ENCODE data around the gene LDLRAD4. TPM values are rescaled to one million over a fixed set of nuclear protein-coding genes. Genes with fewer than 3 reads are reported as not detected.

The LDLRAD4 gene
- total RNA-seq, 4 donors from 2014 or later = 2.7 to 22.5 (median 10.8) TPM

DNA sequence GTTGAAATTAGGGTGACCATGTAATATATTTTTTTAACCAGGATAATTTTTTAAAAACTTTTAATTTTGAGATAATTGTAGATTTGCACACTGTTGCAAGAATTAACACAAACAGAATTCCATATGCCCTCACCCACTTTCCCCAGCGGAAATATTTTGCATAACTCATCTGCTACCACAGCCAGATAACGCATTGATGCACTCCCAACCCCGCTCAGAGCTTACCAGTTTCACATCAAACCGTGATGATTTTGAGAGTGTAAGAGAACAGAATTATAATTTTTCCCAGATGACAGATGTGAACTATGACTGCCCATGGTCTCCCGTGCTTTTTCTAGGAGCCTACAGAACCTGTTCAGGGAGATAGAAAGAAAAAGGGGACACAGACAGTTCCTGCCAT, 35.2 kb upstream of the LDLRAD4 start:
- TF ChIP-seq, protein P1, sequence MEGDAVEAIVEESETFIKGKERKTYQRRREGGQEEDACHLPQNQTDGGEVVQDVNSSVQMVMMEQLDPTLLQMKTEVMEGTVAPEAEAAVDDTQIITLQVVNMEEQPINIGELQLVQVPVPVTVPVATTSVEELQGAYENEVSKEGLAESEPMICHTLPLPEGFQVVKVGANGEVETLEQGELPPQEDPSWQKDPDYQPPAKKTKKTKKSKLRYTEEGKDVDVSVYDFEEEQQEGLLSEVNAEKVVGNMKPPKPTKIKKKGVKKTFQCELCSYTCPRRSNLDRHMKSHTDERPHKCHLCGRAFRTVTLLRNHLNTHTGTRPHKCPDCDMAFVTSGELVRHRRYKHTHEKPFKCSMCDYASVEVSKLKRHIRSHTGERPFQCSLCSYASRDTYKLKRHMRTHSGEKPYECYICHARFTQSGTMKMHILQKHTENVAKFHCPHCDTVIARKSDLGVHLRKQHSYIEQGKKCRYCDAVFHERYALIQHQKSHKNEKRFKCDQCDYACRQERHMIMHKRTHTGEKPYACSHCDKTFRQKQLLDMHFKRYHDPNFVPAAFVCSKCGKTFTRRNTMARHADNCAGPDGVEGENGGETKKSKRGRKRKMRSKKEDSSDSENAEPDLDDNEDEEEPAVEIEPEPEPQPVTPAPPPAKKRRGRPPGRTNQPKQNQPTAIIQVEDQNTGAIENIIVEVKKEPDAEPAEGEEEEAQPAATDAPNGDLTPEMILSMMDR (IDR thresholded peaks at IDR 0.05) = no peak
- no peak for TF ChIP-seq POLR2A (IDR thresholded peaks at IDR 0.05)
- intact Hi-C loops (cut with DNase I; ENCODE audit: low total_unique reads) = no loop called here
- 53 to 55% methylated on average over 5 of the region's 5 CpGs for WGBS, 2 donors
- no peak overlapping the region for H3K4me3 ChIP-seq (ENCODE audit: low read depth, poor library complexity, severe bottlenecking)
- DNase-seq (ENCODE audit: low spot score in 2 of 2) = no peak

DNA sequence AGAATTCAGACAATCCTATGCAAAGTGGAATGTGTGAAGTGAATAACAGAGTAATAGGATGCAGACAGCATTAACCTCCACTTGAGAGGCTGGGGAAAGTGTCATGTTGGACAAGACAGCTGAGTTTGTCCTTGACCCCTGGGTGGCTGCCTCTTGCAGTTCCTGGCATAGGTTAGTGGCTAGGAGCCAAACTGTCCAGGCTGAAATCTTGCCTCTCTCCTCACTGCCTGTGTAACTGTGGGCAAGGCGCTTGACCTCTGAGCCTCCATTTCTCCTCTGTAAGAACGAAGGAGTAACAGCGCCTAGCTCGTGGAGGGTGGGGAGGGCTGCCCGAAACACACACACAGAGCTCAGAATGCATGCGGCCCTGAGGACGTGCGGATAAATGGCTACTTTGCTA, 34.8 kb upstream of the LDLRAD4 start:
- H3K4me3 ChIP-seq (ENCODE audit: low read depth, poor library complexity, severe bottlenecking) = no peak overlapping the region
- DNase-seq (ENCODE audit: low spot score in 2 of 2) = no peak
- intact Hi-C loops (cut with DNase I; ENCODE audit: low total_unique reads) = no loop called here
- no peak for TF ChIP-seq POLR2A (IDR thresholded peaks at IDR 0.05)
- TF ChIP-seq, protein P1 (IDR thresholded peaks at IDR 0.05) = no peak
- 88 to 96% methylated on average over 8 of the region's 8 CpGs for WGBS, 2 donors

DNA sequence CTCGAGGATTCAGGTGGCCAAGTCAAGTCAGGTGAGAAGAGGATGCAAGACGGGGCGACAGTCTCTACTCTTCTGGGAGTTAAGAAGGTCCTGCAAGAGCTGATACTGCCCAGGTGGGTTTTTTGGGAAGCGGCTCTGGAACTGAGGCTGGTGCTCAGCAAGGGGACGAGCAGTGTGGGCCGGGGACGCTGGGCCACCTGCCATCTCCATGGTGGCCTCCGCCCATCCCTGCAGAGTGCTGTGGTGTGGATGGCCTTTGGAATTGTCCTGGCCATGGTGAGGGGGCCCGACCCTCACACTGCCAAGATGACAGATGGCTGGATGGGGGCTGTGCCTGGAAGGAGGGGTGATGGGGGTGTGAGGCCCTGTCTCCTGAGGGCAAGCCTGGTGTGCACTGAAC, 34.2 kb upstream of the LDLRAD4 start:
- intact Hi-C loops (cut with DNase I; ENCODE audit: low total_unique reads) = no loop called here
- H3K4me3 ChIP-seq (ENCODE audit: low read depth, poor library complexity, severe bottlenecking) = no peak overlapping the region
- no peak for DNase-seq (ENCODE audit: low spot score in 2 of 2)
- no peak for TF ChIP-seq POLR2A (IDR thresholded peaks at IDR 0.05)
- TF ChIP-seq, protein P1 (IDR thresholded peaks at IDR 0.05) = no peak
- WGBS, 2 donors = 85 to 91% methylated on average over 9 of the region's 9 CpGs

DNA sequence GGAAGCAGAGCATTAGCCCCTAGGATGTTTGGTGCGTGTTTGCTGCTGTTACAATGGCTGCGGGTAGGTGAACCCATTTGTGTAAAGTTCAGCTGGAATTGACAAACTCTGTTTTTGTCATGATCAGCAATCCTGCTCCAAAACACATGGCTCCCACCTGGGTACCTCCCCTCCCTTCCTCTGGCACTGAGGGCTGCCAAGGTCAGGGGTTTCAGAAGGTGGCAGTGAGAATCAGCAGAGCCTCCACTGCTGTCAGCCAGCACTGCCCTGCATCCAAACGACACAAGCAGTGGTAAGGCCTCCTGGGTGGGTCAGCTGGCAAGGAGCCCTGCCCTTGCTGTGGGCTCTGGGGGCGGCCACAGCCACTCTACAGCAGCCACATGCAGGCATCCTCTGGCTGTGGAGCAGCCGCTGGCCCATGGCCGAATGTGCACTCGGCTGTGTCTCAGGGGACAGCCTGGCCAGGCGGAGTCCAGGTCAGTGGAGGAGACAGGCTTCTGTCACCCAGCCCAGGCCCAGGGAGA, 32.8 kb upstream of the LDLRAD4 start:
- DNase-seq (ENCODE audit: low spot score in 2 of 2) = no peak
- no peak overlapping the region for H3K4me3 ChIP-seq (ENCODE audit: low read depth, poor library complexity, severe bottlenecking)
- TF ChIP-seq POLR2A (IDR thresholded peaks at IDR 0.05) = no peak
- TF ChIP-seq, protein P1 (IDR thresholded peaks at IDR 0.05) = no peak
- intact Hi-C loops (cut with DNase I; ENCODE audit: low total_unique reads) = no loop called here
- WGBS, 2 donors = 76 to 79% methylated on average over 3 to 8 of the region's 8 CpGs

DNA sequence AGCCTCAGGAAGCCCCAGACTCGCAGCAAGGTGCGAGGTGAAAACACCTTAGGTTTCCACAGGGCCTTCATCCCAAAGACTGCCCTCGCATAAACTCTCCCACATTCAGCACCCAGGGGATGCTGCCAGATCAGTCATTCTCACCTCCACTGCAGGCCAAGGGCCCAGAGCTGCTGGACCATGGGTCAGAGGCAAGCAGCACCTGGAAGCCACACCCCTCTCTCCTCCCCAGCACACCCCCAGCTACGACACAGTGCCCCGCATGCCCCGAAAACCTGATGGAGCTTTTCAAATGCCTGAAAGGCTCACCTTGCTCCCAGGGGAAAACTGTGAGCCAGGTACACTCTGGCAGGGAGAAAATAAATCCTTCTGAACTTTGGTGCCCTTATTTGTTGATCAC, 31.9 kb upstream of the LDLRAD4 start:
- 71 to 75% methylated on average over 6 of the region's 6 CpGs for WGBS, 2 donors
- DNase-seq (ENCODE audit: low spot score in 2 of 2) = no peak
- no peak overlapping the region for H3K4me3 ChIP-seq (ENCODE audit: low read depth, poor library complexity, severe bottlenecking)
- TF ChIP-seq POLR2A (IDR thresholded peaks at IDR 0.05) = no peak
- TF ChIP-seq, protein P1 (IDR thresholded peaks at IDR 0.05) = no peak
- intact Hi-C loops (cut with DNase I; ENCODE audit: low total_unique reads) = no loop called here

DNA sequence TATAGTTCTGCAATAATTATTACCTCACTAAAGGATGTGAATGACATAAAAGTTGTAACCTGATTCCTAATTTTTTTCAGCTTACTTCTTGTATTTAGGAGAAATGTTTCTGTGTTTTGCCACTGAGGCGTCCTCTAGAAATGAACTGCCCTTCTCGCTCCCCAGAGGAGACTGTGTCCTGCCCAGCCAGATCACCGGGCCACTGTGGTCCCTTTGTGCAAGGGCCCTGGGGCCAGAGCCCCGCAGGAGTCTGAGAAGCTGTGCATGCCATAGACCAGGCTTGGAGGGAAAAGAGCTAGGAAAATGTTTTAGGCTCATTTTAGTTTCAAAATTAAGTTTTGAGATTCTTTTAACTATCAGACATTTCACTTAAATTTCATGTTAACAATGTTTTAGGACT, 31.1 kb upstream of the LDLRAD4 start:
- no peak overlapping the region for H3K4me3 ChIP-seq (ENCODE audit: low read depth, poor library complexity, severe bottlenecking)
- TF ChIP-seq, protein P1 (IDR thresholded peaks at IDR 0.05) = no peak
- TF ChIP-seq POLR2A (IDR thresholded peaks at IDR 0.05) = no peak
- WGBS, 2 donors = 88 to 89% methylated on average over 4 of the region's 4 CpGs
- intact Hi-C loops (cut with DNase I; ENCODE audit: low total_unique reads) = no loop called here
- no peak for DNase-seq (ENCODE audit: low spot score in 2 of 2)

All from lower leg skin (tissue), 4 donors.